ENCODE measurements around the gene MGMT. TPM values are rescaled to one million over a fixed set of nuclear protein-coding genes. Genes with fewer than 3 reads are reported as not detected.

MGMT gene
- total and polyA plus RNA-seq, 9 donors = 4.5 to 53.3 (median 25.4) TPM

GRCh38 chr10:129743738-129744133 lies 276.7 kb downstream of the MGMT start:
- WGBS, 3 donors = 92 to 97% (median 96%) methylated on average over 7 of the region's 7 CpGs
- no peak for DNase-seq

DNA sequence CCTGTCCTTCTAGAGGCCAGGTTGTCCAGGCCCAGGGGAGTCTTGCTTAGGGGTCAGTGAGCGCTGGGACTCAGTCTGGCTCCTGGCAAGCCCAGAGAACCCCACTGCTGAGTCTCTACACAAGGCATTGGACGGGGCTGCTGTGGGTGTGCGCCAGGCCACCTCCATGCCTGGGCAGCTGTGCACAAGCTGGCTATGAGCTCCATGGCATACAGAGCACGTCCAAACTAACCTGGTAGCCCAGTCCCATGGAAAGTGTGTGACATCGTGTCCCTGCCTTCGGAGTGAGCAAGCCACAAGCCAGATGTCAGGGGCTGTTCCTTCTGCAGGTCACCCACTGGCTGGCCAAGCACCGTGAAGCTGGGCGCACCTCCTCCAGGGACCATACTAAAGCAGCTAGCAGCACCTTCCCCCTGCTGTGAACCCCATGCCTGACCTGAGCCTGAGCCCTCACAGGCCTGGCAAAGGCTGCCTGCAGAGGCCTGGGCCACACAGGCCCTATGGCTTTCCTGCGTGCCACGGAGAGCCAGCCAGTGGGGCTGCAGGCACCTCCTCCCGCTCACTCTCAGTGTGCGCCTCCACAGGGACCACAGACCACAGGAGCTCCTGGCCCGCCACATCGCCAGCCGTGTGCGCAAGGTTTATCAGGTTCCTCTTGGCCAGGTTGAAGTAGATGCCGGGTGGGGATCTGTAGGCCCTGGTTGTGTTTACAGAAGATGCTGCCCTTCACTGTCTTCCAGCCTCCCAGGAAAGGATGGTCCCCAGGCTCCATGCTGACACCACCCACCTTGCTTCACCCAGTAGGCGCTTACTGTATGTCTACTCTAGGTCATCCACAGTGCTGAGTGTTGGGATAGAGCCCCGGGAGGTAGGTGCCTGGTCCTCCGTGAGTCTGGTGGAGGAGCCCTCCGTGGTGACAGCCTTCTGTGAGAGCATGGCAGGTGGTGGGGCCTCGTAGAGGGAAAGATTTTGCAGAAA lies 277.4 kb downstream of the MGMT start:
- Histone ChIP-seq H3K9me3 (peaks cover 0 to 12% of the 10 kb centered on the region in 2 donors), H3K4me3 (no peak overlapping the region), H3K36me3 (no peaks in the 10 kb centered on the region), H3K4me1 (ENCODE audit: insufficient read depth) (no peaks in the 10 kb centered on the region), H3K27me3 (no peaks in the 10 kb centered on the region), H3K27ac (no peak overlapping the region)
- DNase-seq = no peak
- intact Hi-C loops (cut with DNase I) = no loop called here
- 95 to 98% (median 98%) methylated on average over 21 to 22 of the region's 22 CpGs for WGBS, 3 donors
- TF ChIP-seq POLR2A (IDR thresholded peaks at IDR 0.05) = no peak
- TF ChIP-seq, protein P1, sequence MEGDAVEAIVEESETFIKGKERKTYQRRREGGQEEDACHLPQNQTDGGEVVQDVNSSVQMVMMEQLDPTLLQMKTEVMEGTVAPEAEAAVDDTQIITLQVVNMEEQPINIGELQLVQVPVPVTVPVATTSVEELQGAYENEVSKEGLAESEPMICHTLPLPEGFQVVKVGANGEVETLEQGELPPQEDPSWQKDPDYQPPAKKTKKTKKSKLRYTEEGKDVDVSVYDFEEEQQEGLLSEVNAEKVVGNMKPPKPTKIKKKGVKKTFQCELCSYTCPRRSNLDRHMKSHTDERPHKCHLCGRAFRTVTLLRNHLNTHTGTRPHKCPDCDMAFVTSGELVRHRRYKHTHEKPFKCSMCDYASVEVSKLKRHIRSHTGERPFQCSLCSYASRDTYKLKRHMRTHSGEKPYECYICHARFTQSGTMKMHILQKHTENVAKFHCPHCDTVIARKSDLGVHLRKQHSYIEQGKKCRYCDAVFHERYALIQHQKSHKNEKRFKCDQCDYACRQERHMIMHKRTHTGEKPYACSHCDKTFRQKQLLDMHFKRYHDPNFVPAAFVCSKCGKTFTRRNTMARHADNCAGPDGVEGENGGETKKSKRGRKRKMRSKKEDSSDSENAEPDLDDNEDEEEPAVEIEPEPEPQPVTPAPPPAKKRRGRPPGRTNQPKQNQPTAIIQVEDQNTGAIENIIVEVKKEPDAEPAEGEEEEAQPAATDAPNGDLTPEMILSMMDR (IDR thresholded peaks at IDR 0.05) = no peak
- TF ChIP-seq EP300 (IDR thresholded peaks at IDR 0.05) = no peak

More at GRCh38 chr10:129743738-129744133, 276.7 kb downstream of the MGMT start:
- intact Hi-C loops (cut with DNase I) = no loop called here
- Histone ChIP-seq H3K27me3 (no peaks in the 10 kb centered on the region), H3K27ac (no peak overlapping the region), H3K4me1 (ENCODE audit: insufficient read depth) (no peaks in the 10 kb centered on the region), H3K4me3 (no peak overlapping the region), H3K9me3 (peaks cover 0 to 6% of the 10 kb centered on the region in 2 donors), H3K36me3 (no peaks in the 10 kb centered on the region)
- TF ChIP-seq EP300 (IDR thresholded peaks at IDR 0.05) (no peak), POLR2A (IDR thresholded peaks at IDR 0.05) (no peak)
- TF ChIP-seq, protein P1 (IDR thresholded peaks at IDR 0.05) = no peak

DNA sequence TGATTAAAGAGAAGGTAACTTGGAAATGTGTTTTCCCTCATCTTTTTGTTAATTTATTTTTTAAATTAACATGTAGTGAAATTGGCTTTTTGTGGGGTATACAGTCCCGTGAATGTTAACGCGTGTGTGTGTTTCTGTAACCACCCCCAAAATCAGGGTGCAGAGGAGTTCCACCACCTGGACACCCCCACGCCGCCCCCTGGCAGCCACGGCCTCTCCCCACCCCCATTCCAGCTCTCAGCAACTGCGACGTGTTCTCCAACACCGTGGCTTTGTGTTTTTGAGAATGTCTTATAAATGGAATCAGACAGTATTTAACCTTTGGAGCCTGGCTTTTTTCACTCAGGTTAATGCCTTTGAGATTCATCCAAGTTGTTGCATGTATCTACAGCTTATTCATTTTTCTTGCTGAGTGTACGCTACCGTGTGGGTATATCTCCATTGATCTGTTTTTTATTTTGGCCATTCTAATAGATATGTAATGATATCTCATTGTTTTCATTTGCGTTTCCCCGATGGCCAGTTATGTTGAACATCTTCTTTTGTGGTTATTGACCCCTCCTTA lies 278.2 kb downstream of the MGMT start:
- Histone ChIP-seq H3K27ac (no peak overlapping the region), H3K27me3 (no peaks in the 10 kb centered on the region), H3K36me3 (no peaks in the 10 kb centered on the region), H3K4me1 (ENCODE audit: insufficient read depth) (no peaks in the 10 kb centered on the region), H3K9me3 (peaks cover 0 to 12% of the 10 kb centered on the region in 2 donors), H3K4me3 (no peak overlapping the region)
- intact Hi-C loops (cut with DNase I) = no loop called here
- no peak for TF ChIP-seq EP300 (IDR thresholded peaks at IDR 0.05)
- TF ChIP-seq, protein P1 (IDR thresholded peaks at IDR 0.05) = no peak
- no peak for TF ChIP-seq POLR2A (IDR thresholded peaks at IDR 0.05)
- WGBS, 3 donors = 96 to 98% (median 98%) methylated on average over 13 of the region's 13 CpGs
- no peak for DNase-seq

DNA sequence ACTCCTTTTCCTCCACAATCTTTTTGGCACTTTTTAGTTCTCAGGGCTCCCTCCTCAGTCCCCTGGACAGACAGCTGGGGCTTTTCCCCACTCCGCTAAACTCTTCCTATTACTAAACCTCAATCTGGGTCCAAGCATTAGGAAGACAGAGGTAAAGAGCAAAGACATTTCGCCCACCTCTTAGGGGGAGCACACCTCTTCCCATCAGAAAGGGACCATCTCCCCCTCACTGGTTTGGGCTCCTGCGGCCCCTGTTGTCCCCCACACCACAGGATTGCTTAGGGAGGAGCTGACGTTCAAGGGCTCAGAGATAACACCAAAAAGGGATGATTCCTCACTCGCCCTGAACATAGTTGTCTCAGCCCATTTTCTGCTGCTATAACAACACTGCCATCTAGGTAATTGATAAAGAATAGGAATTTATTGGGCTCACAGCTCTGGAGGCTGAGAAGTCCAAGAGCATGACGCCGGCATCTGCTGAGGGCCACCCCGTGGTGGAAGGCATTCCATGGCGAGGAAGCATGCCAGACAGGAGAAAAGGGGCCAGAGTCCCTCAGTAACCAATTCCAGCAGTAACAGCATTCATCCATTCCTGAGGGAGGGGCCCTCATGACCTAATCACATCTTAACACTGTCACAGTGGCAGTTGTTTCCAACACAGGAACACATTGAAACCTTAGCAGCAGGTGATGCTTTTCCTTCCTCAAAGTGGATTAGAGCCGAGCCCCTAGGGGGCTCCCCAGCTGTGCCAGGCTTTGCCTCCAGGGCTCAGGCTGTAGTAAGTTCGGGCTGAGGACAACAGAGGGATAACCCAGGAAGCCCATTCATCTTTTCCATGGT lies 287.4 kb downstream of the MGMT start:
- Histone ChIP-seq H3K4me3 (no peak overlapping the region), H3K4me1 (ENCODE audit: insufficient read depth) (no peaks in the 10 kb centered on the region), H3K9me3 (peaks cover 0 to 2% of the 10 kb centered on the region in 2 donors), H3K36me3 (no peaks in the 10 kb centered on the region), H3K27ac (no peak overlapping the region), H3K27me3 (no peaks in the 10 kb centered on the region)
- intact Hi-C loops (cut with DNase I) = no loop called here
- WGBS, 3 donors = 79 to 89% (median 82%) methylated on average over 11 of the region's 11 CpGs
- TF ChIP-seq EP300 (IDR thresholded peaks at IDR 0.05) (no peak), POLR2A (IDR thresholded peaks at IDR 0.05) (no peak)
- TF ChIP-seq, protein P1 (IDR thresholded peaks at IDR 0.05) = no peak
- peak in 1 of 5 donors; percentile 8 for DNase-seq

All from ovary (tissue), 9 donors.